ENCODE results near the gene EXOC2.
A peak's percentile ranks its signal among the peaks of the same experiment; 100 is the strongest.
"Not testable (repeated sequence)": the region's sequence is repeated elsewhere in the genome, so short reads cannot be mapped to it uniquely, and the experiment has no call there.

The EXOC2 gene

GRCh38 chr6:665403-666267 is 27.3 kb downstream of the EXOC2 start:
- intact Hi-C loops (cut with DNase I; ENCODE audit: low total_unique reads): no loop called here
- no peaks in the 10 kb centered on the region for H3K27me3 ChIP-seq
- no peaks in the 10 kb centered on the region for H3K4me1 ChIP-seq
- DNase-seq: no peak
- TF ChIP-seq, protein P1, sequence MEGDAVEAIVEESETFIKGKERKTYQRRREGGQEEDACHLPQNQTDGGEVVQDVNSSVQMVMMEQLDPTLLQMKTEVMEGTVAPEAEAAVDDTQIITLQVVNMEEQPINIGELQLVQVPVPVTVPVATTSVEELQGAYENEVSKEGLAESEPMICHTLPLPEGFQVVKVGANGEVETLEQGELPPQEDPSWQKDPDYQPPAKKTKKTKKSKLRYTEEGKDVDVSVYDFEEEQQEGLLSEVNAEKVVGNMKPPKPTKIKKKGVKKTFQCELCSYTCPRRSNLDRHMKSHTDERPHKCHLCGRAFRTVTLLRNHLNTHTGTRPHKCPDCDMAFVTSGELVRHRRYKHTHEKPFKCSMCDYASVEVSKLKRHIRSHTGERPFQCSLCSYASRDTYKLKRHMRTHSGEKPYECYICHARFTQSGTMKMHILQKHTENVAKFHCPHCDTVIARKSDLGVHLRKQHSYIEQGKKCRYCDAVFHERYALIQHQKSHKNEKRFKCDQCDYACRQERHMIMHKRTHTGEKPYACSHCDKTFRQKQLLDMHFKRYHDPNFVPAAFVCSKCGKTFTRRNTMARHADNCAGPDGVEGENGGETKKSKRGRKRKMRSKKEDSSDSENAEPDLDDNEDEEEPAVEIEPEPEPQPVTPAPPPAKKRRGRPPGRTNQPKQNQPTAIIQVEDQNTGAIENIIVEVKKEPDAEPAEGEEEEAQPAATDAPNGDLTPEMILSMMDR (IDR thresholded peaks at IDR 0.05): no peak
- no peak overlapping the region for H3K4me3 ChIP-seq
- no peak overlapping the region for H3K27ac ChIP-seq
- H3K9me3 ChIP-seq: peaks cover 0 to 7% (median 0%) of the 10 kb centered on the region in 3 donors
- peaks cover 0 to 3% (median 0%) of the 10 kb centered on the region in 3 donors for H3K36me3 ChIP-seq

GRCh38 chr6:663788-664187 is 29.2 kb downstream of the EXOC2 start:
- H3K4me3 ChIP-seq; DNase-seq; intact Hi-C loops (cut with DNase I; ENCODE audit: low total_unique reads); H3K27ac ChIP-seq; H3K9me3 ChIP-seq; H3K36me3 ChIP-seq; H3K27me3 ChIP-seq: not testable (repeated sequence)
- peaks cover 0 to 13% (median 2%) of the 10 kb centered on the region in 4 donors for H3K4me1 ChIP-seq

- Histone ChIP-seq H3K36me3 (peaks cover 9 to 11% (median 10%) of the 10 kb centered on the region in 3 donors), H3K4me1 (peaks cover 0 to 29% (median 4%) of the 10 kb centered on the region in 4 donors), H3K27me3 (no peaks in the 10 kb centered on the region), H3K9me3 (no peaks in the 10 kb centered on the region), H3K4me3 (no peak overlapping the region), H3K27ac (no peak overlapping the region)
- intact Hi-C loops (cut with DNase I; ENCODE audit: low total_unique reads): no loop called here
- TF ChIP-seq, protein P1 (IDR thresholded peaks at IDR 0.05): no peak
- DNase-seq: no peak
Measured at GRCh38 chr6:659716-660581, 33.0 kb downstream of the EXOC2 start.

DNA sequence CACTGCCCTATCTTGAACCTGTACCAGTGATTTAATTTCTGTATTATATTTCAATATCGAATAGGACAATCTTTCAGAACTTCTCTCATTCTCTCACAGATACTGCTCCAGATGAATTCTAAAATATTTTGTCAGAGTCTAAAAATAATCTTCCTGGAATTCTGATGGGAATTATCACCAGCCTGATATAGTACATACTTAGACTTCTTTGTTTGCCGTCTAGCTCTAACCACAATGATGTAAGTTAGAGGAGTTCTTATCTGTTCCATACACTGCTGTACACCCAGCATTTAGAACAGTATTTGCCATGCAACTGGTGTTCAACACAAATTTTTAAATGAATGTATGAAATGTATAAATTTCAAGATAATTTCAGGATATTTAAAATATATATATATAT is 34.7 kb downstream of the EXOC2 start:
- Histone ChIP-seq H3K36me3 (peaks cover 9 to 11% (median 10%) of the 10 kb centered on the region in 3 donors), H3K4me1 (peaks cover 0 to 38% (median 4%) of the 10 kb centered on the region in 4 donors), H3K27ac (peak overlapping the region in 1 of 2 donors; percentile 14), H3K9me3 (peaks cover 0 to 5% (median 3%) of the 10 kb centered on the region in 3 donors), H3K4me3 (no peak overlapping the region), H3K27me3 (no peaks in the 10 kb centered on the region)
- intact Hi-C loops (cut with DNase I; ENCODE audit: low total_unique reads): no loop called here
- DNase-seq: no peak
- TF ChIP-seq, protein P1 (IDR thresholded peaks at IDR 0.05): no peak

DNA sequence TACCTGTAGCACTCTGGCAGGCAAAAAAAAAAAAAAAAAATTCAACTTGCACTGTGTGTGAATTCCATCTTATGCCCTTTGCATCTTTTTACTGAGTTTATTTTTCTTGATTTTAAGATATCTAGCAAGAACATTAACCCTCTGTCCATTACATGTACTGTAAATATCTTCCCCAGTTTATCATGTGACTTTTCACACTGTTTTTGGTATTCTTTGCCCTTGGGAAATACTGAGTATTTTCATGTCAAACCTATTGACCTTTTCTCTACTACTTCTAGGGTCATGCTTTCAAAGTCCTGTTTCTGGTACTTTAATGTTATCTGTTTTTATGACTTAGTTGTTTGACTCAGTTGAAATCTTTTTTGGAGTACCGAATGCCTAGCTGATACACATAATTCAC is 35.2 kb downstream of the EXOC2 start:
- Histone ChIP-seq H3K27ac (peak overlapping the region in 1 of 2 donors; percentile 14), H3K9me3 (peaks cover 0 to 5% (median 4%) of the 10 kb centered on the region in 3 donors), H3K4me1 (peaks cover 0 to 38% (median 4%) of the 10 kb centered on the region in 4 donors), H3K4me3 (no peak overlapping the region), H3K36me3 (peaks cover 9 to 11% (median 10%) of the 10 kb centered on the region in 3 donors), H3K27me3 (no peaks in the 10 kb centered on the region)
- TF ChIP-seq, protein P1 (IDR thresholded peaks at IDR 0.05): no peak
- no peak for DNase-seq
- intact Hi-C loops (cut with DNase I; ENCODE audit: low total_unique reads): no loop called here
